ENCODE results near the gene DRG2.

DNA sequence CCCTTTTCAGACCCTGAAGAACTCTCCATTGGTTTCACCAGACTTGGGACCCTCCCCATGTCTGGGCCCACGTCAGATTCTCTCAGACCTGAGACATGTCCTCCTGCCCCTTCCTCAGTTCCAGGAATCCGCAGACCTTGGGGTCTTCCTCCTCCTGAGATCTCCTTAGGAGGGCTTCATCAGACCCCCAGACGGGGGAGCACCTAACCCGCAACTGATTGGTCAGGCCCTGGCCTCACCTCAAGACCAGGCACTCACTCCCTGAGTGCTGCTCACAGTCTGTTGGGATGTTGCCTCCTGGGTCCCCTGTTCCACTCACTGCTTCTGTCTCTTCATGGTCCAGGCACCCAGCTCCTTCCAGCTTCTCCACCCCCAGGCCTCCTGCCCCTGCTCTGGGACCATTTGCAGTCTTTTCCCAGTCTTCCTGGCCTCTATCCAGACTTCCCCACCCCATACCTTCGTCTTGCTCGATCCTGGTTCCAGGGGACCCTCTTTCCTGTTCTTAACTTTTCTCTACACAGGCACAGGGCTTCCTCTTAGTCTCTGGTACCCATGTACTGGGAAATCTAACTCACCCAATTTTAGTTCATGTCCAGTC, 47.4 kb upstream of the DRG2 start:
- TF ChIP-seq POLR2A (IDR thresholded peaks at IDR 0.05; ENCODE audit: low read depth, low read length) (no peak), TAF1 (IDR thresholded peaks at IDR 0.05; ENCODE audit: low read depth, low read length) (no peak), SPI1 (IDR thresholded peaks at IDR 0.05; ENCODE audit: low read depth, low read length) (no peak), POLR2AphosphoS5 (IDR thresholded peaks at IDR 0.05; ENCODE audit: low read depth, low read length) (no peak), POU2F2 (IDR thresholded peaks at IDR 0.05; ENCODE audit: low read depth, low read length) (no peak), PAX5 (IDR thresholded peaks at IDR 0.05; ENCODE audit: insufficient read depth, low read length, severe bottlenecking) (no peak)

All from GM12891 (cell line).